B cell (primary cell): ENCODE data around the gene TMEM30B.

ENCODE experiments used
- EZH2 ChIP-seq: IDR thresholded peaks from 2 replicates; pipeline ENCODE4 v1.6.1; 2012; ENCODE audit warnings: borderline replicate concordance, low read depth, mild to moderate bottlenecking, moderate library complexity, low read length; ENCODE audit not compliant: insufficient read depth, poor library complexity, severe bottlenecking
- TF ChIP-seq, protein P1 (sequence below): fragments of 200-600 bp; IDR thresholded peaks from one replicate; pipeline ENCODE4 v1.8.0; 2022; ENCODE audit warnings: antibody characterized with exemption, mild to moderate bottlenecking

DNA sequence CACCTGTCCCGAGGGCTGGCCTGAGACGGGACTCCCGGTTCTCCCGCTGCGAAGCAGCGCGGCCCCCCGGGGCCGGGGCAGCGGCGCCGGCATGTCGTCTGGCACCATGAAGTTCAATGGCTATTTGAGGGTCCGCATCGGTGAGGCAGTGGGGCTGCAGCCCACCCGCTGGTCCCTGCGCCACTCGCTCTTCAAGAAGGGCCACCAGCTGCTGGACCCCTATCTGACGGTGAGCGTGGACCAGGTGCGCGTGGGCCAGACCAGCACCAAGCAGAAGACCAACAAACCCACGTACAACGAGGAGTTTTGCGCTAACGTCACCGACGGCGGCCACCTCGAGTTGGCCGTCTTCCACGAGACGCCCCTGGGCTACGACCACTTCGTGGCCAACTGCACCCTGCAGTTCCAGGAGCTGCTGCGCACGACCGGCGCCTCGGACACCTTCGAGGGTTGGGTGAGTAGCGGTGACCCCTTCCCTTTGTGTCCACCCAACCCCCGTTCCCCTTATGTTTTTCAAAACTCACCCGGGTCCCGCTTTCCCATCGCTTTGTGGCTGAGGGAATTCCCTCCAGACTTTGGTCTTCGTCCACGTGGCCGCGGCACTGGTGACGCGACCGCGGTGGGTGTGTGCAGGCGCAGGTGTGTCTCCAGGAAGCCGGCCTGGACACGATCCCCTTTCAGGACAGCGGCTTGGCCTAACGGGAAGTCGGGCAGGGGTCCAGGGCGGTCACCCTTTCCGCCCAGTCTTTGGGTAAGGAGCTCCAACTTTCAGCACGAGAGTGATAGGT lies 41.1 kb upstream of the TMEM30B start:
- TF ChIP-seq, protein P1, sequence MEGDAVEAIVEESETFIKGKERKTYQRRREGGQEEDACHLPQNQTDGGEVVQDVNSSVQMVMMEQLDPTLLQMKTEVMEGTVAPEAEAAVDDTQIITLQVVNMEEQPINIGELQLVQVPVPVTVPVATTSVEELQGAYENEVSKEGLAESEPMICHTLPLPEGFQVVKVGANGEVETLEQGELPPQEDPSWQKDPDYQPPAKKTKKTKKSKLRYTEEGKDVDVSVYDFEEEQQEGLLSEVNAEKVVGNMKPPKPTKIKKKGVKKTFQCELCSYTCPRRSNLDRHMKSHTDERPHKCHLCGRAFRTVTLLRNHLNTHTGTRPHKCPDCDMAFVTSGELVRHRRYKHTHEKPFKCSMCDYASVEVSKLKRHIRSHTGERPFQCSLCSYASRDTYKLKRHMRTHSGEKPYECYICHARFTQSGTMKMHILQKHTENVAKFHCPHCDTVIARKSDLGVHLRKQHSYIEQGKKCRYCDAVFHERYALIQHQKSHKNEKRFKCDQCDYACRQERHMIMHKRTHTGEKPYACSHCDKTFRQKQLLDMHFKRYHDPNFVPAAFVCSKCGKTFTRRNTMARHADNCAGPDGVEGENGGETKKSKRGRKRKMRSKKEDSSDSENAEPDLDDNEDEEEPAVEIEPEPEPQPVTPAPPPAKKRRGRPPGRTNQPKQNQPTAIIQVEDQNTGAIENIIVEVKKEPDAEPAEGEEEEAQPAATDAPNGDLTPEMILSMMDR, result no peak
- TF ChIP-seq EZH2, result no peak
